DOHH2 (cell line): ENCODE results near the gene ADAM11.

ENCODE experiments used
- H3F3A ChIP-seq: fragments of 200-600 bp; sonication (generic), shearing (Covaris generic); 2 replicates; pipeline ENCODE4 v1.6.0; 2016; ENCODE audit warnings: antibody characterized with exemption, mild to moderate bottlenecking; ENCODE audit not compliant: control insufficient read depth, insufficient read depth
- H3K27ac ChIP-seq: fragments of 200-600 bp; sonication (generic); 2 replicates; pipeline ENCODE4 v1.5.1; 2014; ENCODE audit warnings: low read depth, mild to moderate bottlenecking, low read length, moderate library complexity
- H3K27me3 ChIP-seq: fragments of 200-600 bp; sonication (generic); 2 replicates; pipeline ENCODE4 v1.6.1; 2014; ENCODE audit warnings: mild to moderate bottlenecking, low read length, mixed read lengths; ENCODE audit not compliant: control insufficient read depth
- H3K36me3 ChIP-seq: fragments of 200-600 bp; sonication (generic); 2 replicates; pipeline ENCODE4 v1.6.1; 2014; ENCODE audit warnings: mild to moderate bottlenecking, low read length, moderate library complexity, mixed read lengths; ENCODE audit not compliant: control insufficient read depth
- H3K4me1 ChIP-seq: fragments of 200-600 bp; sonication (generic); 2 replicates; pipeline ENCODE4 v1.6.1; 2014; ENCODE audit warnings: mild to moderate bottlenecking, low read length, mixed read lengths; ENCODE audit not compliant: control insufficient read depth
- H3K4me2 ChIP-seq: fragments of 200-600 bp; sonication (generic); 2 replicates; pipeline ENCODE4 v1.6.0; 2014; ENCODE audit warnings: mild to moderate bottlenecking, low read length, moderate library complexity
- H3K4me3 ChIP-seq: fragments of 200-600 bp; sonication (generic); 2 replicates; pipeline ENCODE4 v1.5.1; 2014; ENCODE audit warnings: mild to moderate bottlenecking, low read length, mixed read lengths
- H3K79me2 ChIP-seq: fragments of 200-600 bp; sonication (generic); 2 replicates; pipeline ENCODE4 v1.6.1; 2014; ENCODE audit warnings: mild to moderate bottlenecking, low read length, mixed read lengths; ENCODE audit not compliant: control insufficient read depth
- H3K9me2 ChIP-seq: fragments of 200-600 bp; sonication (generic); replicated peaks from 2 replicates; pipeline ENCODE4 v1.6.1; 2014; ENCODE audit warnings: mild to moderate bottlenecking, low read length, mixed read lengths; ENCODE audit not compliant: control insufficient read depth
- H3K9me3 ChIP-seq: fragments of 200-600 bp; sonication (generic); 2 replicates; pipeline ENCODE4 v1.6.1; 2014; ENCODE audit warnings: antibody characterized with exemption, low read length, mixed read lengths; ENCODE audit not compliant: control insufficient read depth, insufficient read depth
- H4K20me1 ChIP-seq: fragments of 200-600 bp; sonication (generic); 2 replicates; pipeline ENCODE4 v1.6.0; 2014; ENCODE audit warnings: low read depth, mild to moderate bottlenecking, antibody characterized with exemption, low read length, moderate library complexity; ENCODE audit not compliant: control insufficient read depth, insufficient read depth
- EZH2phosphoT487 ChIP-seq: fragments of 200-600 bp; sonication (generic); IDR thresholded peaks from 2 replicates; pipeline ENCODE4 v1.6.1; 2017; ENCODE audit warnings: borderline replicate concordance, mild to moderate bottlenecking, antibody characterized with exemption, low read length, moderate library complexity, mixed read lengths
- TF ChIP-seq, protein P1 (sequence below): fragments of 200-600 bp; sonication (generic); IDR thresholded peaks from one replicate; pipeline ENCODE4 v1.5.1; 2014; ENCODE audit warnings: antibody characterized with exemption, mild to moderate bottlenecking, low read depth, low read length; ENCODE audit not compliant: poor library complexity, severe bottlenecking

The ADAM11 gene

DNA sequence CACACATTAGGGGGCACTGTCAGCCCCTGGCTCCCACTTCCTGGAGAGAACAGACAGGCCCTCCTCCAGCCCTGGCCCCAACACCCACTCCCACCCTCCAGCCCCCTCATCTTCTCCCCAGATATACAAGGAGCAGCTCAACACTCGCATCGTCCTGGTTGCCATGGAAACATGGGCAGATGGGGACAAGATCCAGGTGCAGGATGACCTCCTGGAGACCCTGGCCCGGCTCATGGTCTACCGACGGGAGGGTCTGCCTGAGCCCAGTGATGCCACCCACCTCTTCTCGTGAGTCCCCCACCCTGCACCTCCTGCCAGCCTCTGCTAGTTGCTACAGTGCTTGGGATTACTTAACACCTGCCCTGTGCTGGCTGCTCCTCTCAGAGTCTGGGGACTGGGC, 14.4 kb downstream of the ADAM11 start:
- no peak overlapping the region for H3K27ac ChIP-seq
- H3K4me3 ChIP-seq, result no peak overlapping the region
- no peaks in the 10 kb centered on the region for H3K79me2 ChIP-seq
- H3K4me2 ChIP-seq, result no peak overlapping the region
- H4K20me1 ChIP-seq, result 0 out of 2 replicates have a peak, but pooled peaks cover 2% of the 10 kb centered on the region
- no peaks in the 10 kb centered on the region for H3K9me3 ChIP-seq
- no peaks in the 10 kb centered on the region for H3F3A ChIP-seq
- peaks cover 15% of the 10 kb centered on the region for H3K4me1 ChIP-seq
- TF ChIP-seq EZH2phosphoT487, result no peak
- TF ChIP-seq, protein P1, sequence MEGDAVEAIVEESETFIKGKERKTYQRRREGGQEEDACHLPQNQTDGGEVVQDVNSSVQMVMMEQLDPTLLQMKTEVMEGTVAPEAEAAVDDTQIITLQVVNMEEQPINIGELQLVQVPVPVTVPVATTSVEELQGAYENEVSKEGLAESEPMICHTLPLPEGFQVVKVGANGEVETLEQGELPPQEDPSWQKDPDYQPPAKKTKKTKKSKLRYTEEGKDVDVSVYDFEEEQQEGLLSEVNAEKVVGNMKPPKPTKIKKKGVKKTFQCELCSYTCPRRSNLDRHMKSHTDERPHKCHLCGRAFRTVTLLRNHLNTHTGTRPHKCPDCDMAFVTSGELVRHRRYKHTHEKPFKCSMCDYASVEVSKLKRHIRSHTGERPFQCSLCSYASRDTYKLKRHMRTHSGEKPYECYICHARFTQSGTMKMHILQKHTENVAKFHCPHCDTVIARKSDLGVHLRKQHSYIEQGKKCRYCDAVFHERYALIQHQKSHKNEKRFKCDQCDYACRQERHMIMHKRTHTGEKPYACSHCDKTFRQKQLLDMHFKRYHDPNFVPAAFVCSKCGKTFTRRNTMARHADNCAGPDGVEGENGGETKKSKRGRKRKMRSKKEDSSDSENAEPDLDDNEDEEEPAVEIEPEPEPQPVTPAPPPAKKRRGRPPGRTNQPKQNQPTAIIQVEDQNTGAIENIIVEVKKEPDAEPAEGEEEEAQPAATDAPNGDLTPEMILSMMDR, result no peak
- H3K9me2 ChIP-seq, result no peaks in the 10 kb centered on the region
- no peaks in the 10 kb centered on the region for H3K36me3 ChIP-seq
- H3K27me3 ChIP-seq, result peaks cover 3% of the 10 kb centered on the region; the same call in 1 of the 2 replicates

DNA sequence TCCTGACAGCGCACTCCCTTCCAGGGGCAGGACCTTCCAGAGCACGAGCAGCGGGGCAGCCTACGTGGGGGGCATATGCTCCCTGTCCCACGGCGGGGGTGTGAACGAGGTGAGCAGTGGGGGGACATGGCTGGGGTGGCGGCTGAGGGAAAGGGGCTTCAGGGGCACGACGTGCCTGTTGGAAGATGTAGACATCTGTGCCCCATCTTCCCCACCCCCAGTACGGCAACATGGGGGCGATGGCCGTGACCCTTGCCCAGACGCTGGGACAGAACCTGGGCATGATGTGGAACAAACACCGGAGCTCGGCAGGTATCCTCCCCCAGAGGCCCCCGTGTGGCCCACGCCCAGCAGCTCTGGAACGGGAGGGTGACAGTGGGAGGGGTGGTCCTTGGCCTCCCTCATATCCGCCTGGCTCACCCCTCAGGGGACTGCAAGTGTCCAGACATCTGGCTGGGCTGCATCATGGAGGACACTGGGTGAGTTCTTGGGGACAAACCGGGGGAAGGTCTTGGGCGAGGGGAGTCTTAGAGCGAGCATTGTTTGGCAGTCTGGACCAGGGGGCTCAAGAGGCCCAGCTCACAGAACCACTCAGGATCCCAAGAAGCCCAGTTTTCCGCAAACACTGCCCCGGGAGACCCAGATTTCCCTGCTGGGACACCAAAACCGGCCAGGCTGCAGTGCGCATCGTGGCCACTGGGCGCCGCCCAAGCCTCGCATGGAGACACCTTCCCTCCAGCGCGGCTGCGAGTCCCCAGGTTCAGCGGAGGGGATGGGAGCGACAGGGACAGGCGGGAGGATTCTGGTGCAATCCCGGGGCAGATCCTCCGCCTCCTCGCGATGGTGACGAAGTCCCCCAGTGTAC, 15.7 kb downstream of the ADAM11 start:
- H3K27ac ChIP-seq, result no peak overlapping the region
- H3K27me3 ChIP-seq, result no peaks in the 10 kb centered on the region
- no peaks in the 10 kb centered on the region for H3F3A ChIP-seq
- H3K36me3 ChIP-seq, result no peaks in the 10 kb centered on the region
- peak overlapping the region; percentile 100 for H3K4me2 ChIP-seq
- 0 out of 2 replicates have a peak, but pooled peaks cover 2% of the 10 kb centered on the region for H4K20me1 ChIP-seq
- H3K4me1 ChIP-seq, result peaks cover 24% of the 10 kb centered on the region
- H3K4me3 ChIP-seq, result peak overlapping the region; percentile 90
- no peak for TF ChIP-seq EZH2phosphoT487
- TF ChIP-seq, protein P1, result peak; percentile 96
- no peaks in the 10 kb centered on the region for H3K79me2 ChIP-seq
- H3K9me3 ChIP-seq, result no peaks in the 10 kb centered on the region
- no peaks in the 10 kb centered on the region for H3K9me2 ChIP-seq

DNA sequence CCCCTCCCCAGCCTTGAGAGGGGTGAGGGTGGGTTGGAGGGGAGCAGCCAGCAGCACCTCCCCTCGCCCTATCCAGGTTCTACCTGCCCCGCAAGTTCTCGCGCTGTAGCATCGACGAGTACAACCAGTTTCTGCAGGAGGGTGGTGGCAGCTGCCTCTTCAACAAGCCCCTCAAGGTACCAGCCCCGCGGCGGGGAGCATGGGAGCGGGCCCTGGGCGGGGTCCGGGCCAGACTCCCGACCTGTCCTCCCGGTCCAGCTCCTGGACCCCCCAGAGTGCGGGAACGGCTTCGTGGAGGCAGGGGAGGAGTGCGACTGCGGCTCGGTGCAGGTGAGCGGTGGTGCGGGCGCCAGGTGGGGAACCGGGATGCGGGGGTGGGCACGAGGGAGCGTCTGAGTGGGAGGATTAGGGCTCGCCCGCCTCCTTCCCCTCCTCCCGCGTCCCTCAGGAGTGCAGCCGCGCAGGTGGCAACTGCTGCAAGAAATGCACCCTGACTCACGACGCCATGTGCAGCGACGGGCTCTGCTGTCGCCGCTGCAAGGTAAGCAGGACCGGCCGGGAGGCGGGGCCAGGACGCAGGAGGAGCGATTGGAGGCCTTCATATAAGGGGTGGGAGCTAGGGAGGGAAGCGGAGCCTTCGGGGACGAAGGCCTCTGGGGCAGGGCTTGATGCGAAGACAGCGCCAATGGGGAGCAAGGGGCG, 16.5 kb downstream of the ADAM11 start:
- peak overlapping the region; percentile 100 for H3K4me2 ChIP-seq
- H3K9me2 ChIP-seq, result no peaks in the 10 kb centered on the region
- no peaks in the 10 kb centered on the region for H3K79me2 ChIP-seq
- TF ChIP-seq, protein P1, result peak; percentile 48
- TF ChIP-seq EZH2phosphoT487, result no peak
- H3K36me3 ChIP-seq, result no peaks in the 10 kb centered on the region
- 0 out of 2 replicates have a peak, but pooled peaks cover 2% of the 10 kb centered on the region for H4K20me1 ChIP-seq
- H3K27ac ChIP-seq, result no peak overlapping the region
- no peaks in the 10 kb centered on the region for H3K9me3 ChIP-seq
- H3F3A ChIP-seq, result no peaks in the 10 kb centered on the region
- H3K4me1 ChIP-seq, result peaks cover 26% of the 10 kb centered on the region
- H3K27me3 ChIP-seq, result no peaks in the 10 kb centered on the region
- H3K4me3 ChIP-seq, result peak overlapping the region; percentile 90
